Measurements from ENCODE around the gene USP24. TPM values are rescaled to one million over a fixed set of nuclear protein-coding genes. Genes with fewer than 3 reads are reported as not detected.

Gene USP24
- total and polyA plus RNA-seq, 10 of the 15 experiments (the other 5 are each of a cell fraction or from before 2014, with no cell fraction given): 4.6 to 36.5 (median 25.3) TPM

DNA sequence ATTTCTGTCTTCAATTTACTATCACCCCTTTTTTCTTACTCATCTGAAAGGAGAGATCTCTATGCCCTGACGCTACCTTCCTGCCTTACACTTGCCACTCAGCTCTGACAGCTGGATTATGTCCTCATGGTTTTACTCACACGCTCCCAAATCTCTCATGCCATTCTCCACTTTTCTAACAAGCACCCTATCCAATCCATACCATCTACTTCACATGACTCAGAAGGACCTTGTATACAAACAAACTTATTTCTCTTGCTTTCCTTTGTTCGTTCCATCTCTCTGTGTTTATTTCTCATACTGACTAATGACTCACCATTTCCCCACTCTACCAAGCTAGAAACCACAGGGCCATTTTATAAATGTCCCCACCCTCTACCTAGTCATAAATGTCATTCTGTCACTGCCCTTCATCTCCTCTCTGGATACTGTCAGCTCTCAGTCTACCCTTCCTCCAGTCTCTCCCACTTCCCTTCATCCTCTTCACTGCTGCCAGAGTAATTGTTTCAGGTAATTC, 87.3 kb downstream of the USP24 start:
- ChIA-PET RAD21 (ENCODE audit: unreplicated experiment) (no interaction called here), CTCF (interaction anchor here (0.9 to 1.0 kb wide), 2 partner anchors 149 to 161 kb away, joined by 3 to 4 read pairs; no protein-coding TSS in a partner anchor), SMC1A (ENCODE audit: uncharacterized antibody, unreplicated experiment) (no interaction called here), POLR2A (interaction anchor here (0.7 kb wide), 2 partner anchors 83 to 1178 kb away, joined by 4 to 6 read pairs; no protein-coding TSS in a partner anchor)
- peak; percentile 61 for ATAC-seq
- 32% methylated on average over 3 of the region's 3 CpGs for WGBS (ENCODE audit: insufficient coverage, insufficient replicate concordance, low lambda C conversion rate, missing lambda C conversion rate)
- Histone ChIP-seq H3K27ac (ENCODE audit: control insufficient read depth, insufficient read depth) (peak overlapping the region; percentile 39; the same call in 1 of the 2 replicates), H2AFZ (ENCODE audit: control insufficient read depth, low read depth, low read length) (no peak overlapping the region), H3K4me2 (ENCODE audit: control insufficient read depth, insufficient read depth) (no peak overlapping the region), H3K9ac (ENCODE audit: control insufficient read depth, insufficient read depth, low read length) (no peak overlapping the region), H4K20me1 (ENCODE audit: control insufficient read depth, insufficient read depth) (no peaks in the 10 kb centered on the region), H3K9me3 (replicated peaks; ENCODE audit: control insufficient read depth, insufficient read depth, low read length) (peaks cover 3% of the 10 kb centered on the region; the same call in 2 of the 3 replicates), H3K79me2 (ENCODE audit: control insufficient read depth, insufficient read depth, low read length) (no peaks in the 10 kb centered on the region), H3K4me3 (no peak overlapping the region), H3K36me3 (ENCODE audit: control insufficient read depth in 2 of 2, insufficient read depth in 2 of 2, low read length in 1 of 2) (peaks cover 9 to 37% of the 10 kb centered on the region in 2 experiments), H3K4me1 (ENCODE audit: control insufficient read depth, insufficient read depth, low read length) (peaks cover 9% of the 10 kb centered on the region), H3K27me3 (replicated peaks in 1 of 2; ENCODE audit: control insufficient read depth in 2 of 2, insufficient read depth in 2 of 2, low read length in 1 of 2) (no peaks in the 10 kb centered on the region)
- intact Hi-C loops (cut with micrococcal nuclease; ENCODE audit: unreplicated experiment): no loop called here
- peak; percentile 27 for FAIRE-seq
- TF ChIP-seq YY1 (IDR thresholded peaks at IDR 0.05; ENCODE audit: low read depth, low read length): 0 out of 2 replicates have a peak, but pooled peaks have one; percentile 31
- TF ChIP-seq SREBF1 (IDR thresholded peaks at IDR 0.05; ENCODE audit: low read length): no peak
- no peak for TF ChIP-seq MEF2B (IDR thresholded peaks at IDR 0.05; ENCODE audit: partially characterized antibody, poor library complexity, severe bottlenecking)
- TF ChIP-seq RUNX3 (IDR thresholded peaks at IDR 0.05; ENCODE audit: low read length): peak; percentile 66
- peak; percentile 46; the same call in 1 of the 2 replicates for TF ChIP-seq ZBED1 (IDR thresholded peaks at IDR 0.05; ENCODE audit: borderline replicate concordance)
- no peak for TF ChIP-seq SMARCA5 (IDR thresholded peaks at IDR 0.05)
- TF ChIP-seq SUZ12 (IDR thresholded peaks at IDR 0.05; ENCODE audit: unreplicated experiment): no peak
- peak; percentile 22; the same call in 1 of the 2 replicates for TF ChIP-seq TCF12 (IDR thresholded peaks at IDR 0.05; ENCODE audit: low read depth, low read length)
- TF ChIP-seq CREM (IDR thresholded peaks at IDR 0.05; ENCODE audit: low read depth): no peak
- TF ChIP-seq TAF1 (IDR thresholded peaks at IDR 0.05; ENCODE audit: borderline replicate concordance, low read depth, low read length): no peak
- TF ChIP-seq RCOR1 (conservative IDR thresholded peaks at IDR 0.05; ENCODE audit: low read depth, low read length): no peak
- TF ChIP-seq NFIC (IDR thresholded peaks at IDR 0.05; ENCODE audit: low read depth, low read length): peak; percentile 23; the same call in 1 of the 2 replicates
- no peak for TF ChIP-seq FOXK2 (IDR thresholded peaks at IDR 0.05)
- no peak for TF ChIP-seq BHLHE40 (IDR thresholded peaks at IDR 0.05; ENCODE audit: borderline replicate concordance in 1 of 2, low read depth in 2 of 2, low read length in 1 of 2)
- TF ChIP-seq JUNB (IDR thresholded peaks at IDR 0.05): peak; percentile 15; the same call in 1 of the 2 replicates
- peak; percentile 20 for DNase-seq (ENCODE audit: low read depth, low spot score)
- in situ Hi-C loops (cut with MboI): no loop called here
- BruUV-seq (replicated peaks): no TSS peak

Data from GM12878 (cell line).